ENCODE measurements around the gene CNTNAP4.

- TF ChIP-seq CTCF (IDR thresholded peaks at IDR 0.05) (no peak), POLR2A (IDR thresholded peaks at IDR 0.05) (no peak)
Measured at GRCh38 chr16:76235025-76235424, 42.2 kb upstream of the CNTNAP4 start.
